ENCODE measurements around the gene OAS2.

OAS2 gene

DNA sequence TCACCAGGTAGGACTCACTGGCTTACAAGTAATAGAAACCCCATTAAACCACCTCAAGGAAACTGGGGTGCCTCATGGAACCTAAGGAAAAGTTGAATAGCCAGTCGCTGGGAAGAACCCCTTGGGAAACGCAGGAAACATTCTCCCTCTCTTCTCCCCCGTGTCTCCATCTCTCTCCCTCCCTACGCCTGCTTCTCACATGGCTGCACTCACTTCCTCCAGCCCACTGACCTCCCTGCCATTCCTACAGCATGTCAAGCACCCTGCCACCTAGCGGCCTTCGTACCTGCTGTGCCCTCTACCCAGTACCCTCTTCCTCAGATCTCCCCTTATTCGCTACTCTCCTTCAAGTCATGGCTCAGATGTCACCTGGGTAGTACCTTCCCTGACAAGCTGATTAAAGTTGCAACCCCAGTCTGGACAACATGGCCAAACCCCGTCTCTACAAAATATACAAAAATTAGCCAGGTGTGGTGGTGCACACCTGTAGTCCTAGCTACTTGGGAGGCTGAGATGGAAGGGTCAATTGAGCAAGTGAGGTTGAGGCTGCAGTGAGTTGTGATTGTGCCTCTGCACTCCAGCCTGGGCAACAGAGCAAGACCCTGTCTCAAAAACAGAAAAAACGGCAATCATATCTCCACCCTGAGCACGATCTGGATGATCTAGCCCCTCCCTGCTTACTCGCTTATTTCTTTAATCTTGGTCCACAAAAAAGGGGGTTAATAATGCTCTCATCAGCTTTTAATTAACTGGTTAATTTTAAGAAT is 71.8 kb downstream of the OAS2 start:
- Mint-ChIP-seq H3K27ac (no peak overlapping the region), H3K4me1 (peaks cover 7% of the 10 kb centered on the region), H3K36me3 (no peaks in the 10 kb centered on the region), H3K4me3 (no peak overlapping the region), H3K9me3 (no peaks in the 10 kb centered on the region)
- DNase-seq (ENCODE audit: low spot score in 2 of 2) = no peak
- ATAC-seq = no peak

DNA sequence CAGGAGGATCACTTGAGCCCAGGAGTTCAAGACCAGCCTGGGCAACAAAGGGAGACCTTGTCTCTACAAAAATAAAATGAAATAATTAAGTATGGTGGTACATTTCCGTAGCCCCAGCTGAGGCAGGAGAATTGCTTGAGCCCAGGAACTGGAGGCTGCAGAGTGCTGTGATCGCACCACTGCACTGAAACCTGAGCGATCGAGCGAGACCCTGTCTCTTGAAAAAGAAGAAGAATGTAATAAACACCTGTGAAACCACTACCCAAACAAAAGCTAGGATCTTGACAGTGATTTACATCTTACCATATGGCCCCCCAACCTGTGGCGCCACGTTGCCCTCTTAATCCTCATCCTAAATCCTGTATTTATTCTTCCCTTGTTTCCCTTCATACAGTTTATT is 72.5 kb downstream of the OAS2 start:
- Mint-ChIP-seq H3K36me3 (no peaks in the 10 kb centered on the region), H3K27ac (no peak overlapping the region), H3K4me3 (no peak overlapping the region), H3K9me3 (no peaks in the 10 kb centered on the region), H3K4me1 (peaks cover 8% of the 10 kb centered on the region)
- ATAC-seq (no peak), DNase-seq (ENCODE audit: low spot score in 2 of 2) (no peak)

DNA sequence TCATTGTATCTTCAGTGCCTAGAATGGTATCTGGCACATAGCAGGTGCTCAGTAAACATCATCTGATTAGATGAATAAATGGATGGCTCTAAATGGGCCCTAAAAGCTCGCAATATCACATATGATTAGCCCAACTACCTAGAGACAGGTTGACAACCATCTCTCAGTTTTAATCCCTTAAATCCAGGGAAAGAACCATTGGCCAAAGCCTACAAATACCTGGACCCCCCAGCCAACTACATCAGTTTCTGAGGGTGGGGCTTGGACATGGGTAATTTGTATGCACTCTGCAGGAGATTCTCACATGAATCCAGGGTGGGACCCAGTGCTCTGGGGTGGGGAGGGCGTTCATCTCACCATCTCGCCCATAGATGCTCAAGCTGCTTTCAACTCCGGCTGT is 73.4 kb downstream of the OAS2 start:
- Mint-ChIP-seq H3K27ac (no peak overlapping the region), H3K9me3 (no peaks in the 10 kb centered on the region), H3K4me1 (peaks cover 15% of the 10 kb centered on the region), H3K4me3 (no peak overlapping the region), H3K36me3 (no peaks in the 10 kb centered on the region)
- no peak for DNase-seq (ENCODE audit: low spot score in 2 of 2)
- ATAC-seq = no peak

DNA sequence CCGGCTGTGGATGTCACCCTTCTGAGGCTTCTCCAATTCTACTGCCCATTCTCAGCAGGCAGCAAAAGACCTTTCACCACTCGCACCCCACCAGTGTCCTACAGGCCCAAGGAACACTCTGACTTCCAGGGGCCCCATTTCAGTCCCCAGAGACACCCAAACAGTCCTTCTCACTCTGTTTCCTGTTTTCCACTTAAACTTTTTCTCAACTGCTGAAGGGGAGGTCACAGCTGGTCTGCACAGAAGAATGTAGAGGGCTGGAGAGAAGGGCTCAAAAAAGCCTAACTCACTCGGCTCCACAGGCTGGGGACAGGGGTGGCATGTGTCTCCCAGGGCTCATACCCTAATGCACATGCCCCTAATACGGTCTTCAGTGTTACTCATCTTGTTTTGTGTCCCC is 74.0 kb downstream of the OAS2 start:
- Mint-ChIP-seq H3K36me3 (no peaks in the 10 kb centered on the region), H3K4me1 (peaks cover 15% of the 10 kb centered on the region), H3K27ac (no peak overlapping the region), H3K4me3 (no peak overlapping the region), H3K9me3 (no peaks in the 10 kb centered on the region)
- ATAC-seq (no peak), DNase-seq (ENCODE audit: low spot score in 2 of 2) (no peak)

DNA sequence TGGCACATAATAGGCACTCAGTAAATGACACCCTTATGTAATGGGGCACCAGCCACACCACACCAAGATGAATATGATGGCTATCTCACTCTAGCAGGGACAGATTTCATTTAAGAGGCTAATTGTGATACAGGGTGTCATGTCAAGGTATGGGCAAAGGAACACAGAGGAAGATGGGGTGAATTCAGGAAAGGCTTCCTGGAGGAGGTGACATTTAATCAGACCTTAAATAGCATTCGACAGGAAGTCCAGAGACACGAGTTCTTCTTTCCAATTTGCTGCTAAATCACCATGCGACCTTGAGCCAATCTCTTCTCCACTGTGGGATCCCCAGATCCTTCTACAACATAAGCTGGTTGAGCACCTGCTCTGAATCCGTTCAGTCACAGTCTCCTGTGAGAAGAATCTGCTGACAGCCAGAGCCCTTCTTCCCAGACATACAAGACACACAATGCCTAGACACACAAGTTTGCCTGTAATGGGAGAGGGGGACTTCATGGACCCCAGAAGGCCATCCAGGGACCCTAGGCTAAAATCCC is 76.7 kb downstream of the OAS2 start:
- ATAC-seq (no peak), DNase-seq (ENCODE audit: low spot score in 2 of 2) (no peak)
- H3K4me3 Mint-ChIP-seq = no peak overlapping the region
- H3K27ac Mint-ChIP-seq = no peak overlapping the region
- H3K4me1 Mint-ChIP-seq = peaks cover 8% of the 10 kb centered on the region
- H3K9me3 Mint-ChIP-seq = no peaks in the 10 kb centered on the region
- no peaks in the 10 kb centered on the region for H3K36me3 Mint-ChIP-seq

DNA sequence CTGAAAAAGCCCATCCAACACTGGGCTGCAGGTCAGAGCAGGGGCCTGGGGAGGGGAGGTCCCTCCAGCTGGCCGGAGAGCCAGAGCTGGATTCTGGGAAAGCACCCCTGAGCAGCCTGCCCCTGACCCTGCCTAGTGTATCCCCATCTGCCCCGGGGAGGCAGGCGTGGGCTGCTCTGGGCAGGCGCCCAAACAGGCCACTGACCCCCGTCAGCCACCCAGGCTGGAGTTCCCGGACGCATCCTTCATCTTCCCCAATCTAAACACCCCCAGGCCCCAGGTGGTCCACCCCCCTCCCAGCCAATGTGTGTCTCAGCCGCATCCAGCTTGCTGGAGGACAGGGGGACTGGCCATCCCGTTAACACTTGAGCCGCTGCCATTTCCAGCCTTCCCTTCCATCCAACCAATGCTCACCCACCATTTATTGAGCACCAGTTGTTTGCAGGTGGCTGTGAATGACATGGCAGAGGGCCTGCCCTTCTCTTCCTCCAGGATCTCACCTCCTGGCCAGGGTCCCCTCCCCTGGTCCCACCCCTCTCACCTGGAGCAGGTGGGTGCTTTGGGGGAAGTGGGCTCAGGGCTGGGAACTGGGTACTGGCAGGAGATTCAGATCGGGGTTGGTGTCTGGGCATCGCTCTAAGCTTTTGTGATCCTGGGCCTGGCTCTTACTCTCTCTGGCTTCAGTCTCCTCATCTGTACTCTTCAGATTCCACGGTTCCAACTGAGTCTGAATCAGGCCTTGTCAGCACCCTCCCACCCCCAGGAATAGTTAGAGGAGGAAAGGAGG is 77.5 kb downstream of the OAS2 start:
- no peak for DNase-seq (ENCODE audit: low spot score in 2 of 2)
- no peaks in the 10 kb centered on the region for H3K36me3 Mint-ChIP-seq
- H3K9me3 Mint-ChIP-seq = no peaks in the 10 kb centered on the region
- peak overlapping the region; percentile 51 for H3K27ac Mint-ChIP-seq
- peaks cover 8% of the 10 kb centered on the region for H3K4me1 Mint-ChIP-seq
- H3K4me3 Mint-ChIP-seq = peak overlapping the region; percentile 69
- ATAC-seq = no peak

DNA sequence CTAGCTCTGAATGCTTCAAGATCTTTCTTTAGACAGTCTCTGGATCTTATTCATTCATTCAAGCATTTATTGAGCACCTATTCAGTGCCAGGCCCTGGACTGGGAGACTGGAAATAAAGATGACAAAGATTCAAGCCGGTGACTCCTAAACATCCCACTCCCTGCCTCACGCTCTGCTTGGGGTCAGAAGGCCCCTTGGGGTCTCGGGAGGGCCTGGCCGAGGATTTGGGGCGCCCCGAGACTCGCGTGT is 78.0 kb downstream of the OAS2 start:
- Mint-ChIP-seq H3K4me1 (peaks cover 8% of the 10 kb centered on the region), H3K27ac (peak overlapping the region; percentile 51), H3K4me3 (peak overlapping the region; percentile 69), H3K36me3 (no peaks in the 10 kb centered on the region), H3K9me3 (no peaks in the 10 kb centered on the region)
- no peak for ATAC-seq
- no peak for DNase-seq (ENCODE audit: low spot score in 2 of 2)

DNA sequence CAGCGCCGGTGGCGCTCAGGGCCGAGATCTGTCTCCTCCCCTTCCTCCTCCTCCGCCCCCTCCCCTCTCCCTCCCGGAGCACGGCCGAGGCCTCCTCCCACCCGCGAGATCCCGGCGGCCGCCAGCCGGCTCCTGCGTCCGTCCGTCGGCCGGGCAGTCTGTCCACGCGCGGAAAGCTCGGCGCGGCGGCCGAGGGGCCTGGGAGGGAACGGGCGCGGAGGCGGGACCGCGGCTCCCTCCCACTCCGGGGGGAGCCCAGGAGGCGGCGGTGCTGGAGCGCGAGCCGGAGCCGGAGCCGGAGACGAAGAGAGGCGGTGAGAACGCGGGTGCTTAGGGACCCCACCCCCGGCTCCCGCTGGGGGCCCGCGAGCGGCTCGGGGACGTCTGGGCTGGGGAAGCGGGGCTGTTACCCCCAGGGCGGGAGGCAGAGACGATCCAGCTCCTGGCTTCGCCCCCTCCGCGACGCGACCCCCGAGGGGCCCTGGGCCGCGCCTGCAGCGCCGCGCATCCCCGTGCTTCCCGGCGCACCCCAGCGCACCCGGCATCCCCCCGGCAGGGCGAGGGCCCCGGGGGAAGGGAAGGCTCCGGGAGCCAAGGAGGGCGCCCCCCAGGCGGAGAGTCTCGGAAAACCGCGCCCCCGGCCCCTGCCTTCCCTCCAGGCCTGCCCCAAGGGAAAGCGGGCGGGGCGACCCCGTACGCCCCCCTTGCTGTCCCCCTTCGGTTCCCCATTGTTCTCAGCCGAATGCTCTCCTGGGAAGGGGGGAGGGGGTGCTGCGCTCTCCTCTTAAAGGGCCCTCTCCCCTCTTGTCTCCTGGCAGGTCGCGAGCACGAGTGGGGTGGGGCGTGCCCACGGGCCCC is 78.5 kb downstream of the OAS2 start, which contains the start of gene DTX1:
DTX1 (plus strand) TSS at position 100 of the 858 bp plus-strand sequence. CDS start 1,463 bp downstream, outside the sequence.
- Mint-ChIP-seq H3K4me3 (peak within 1 kb of the TSS; percentile 69), H3K27ac (peak within 1 kb of the TSS; percentile 51), H3K4me1 (peaks cover 8% of the 10 kb centered on the region), H3K36me3 (no peaks in the 10 kb centered on the region), H3K9me3 (no peaks in the 10 kb centered on the region)
- ATAC-seq (peak; percentile 57), DNase-seq (ENCODE audit: low spot score in 2 of 2) (peak; percentile 22 to 65)

DNA sequence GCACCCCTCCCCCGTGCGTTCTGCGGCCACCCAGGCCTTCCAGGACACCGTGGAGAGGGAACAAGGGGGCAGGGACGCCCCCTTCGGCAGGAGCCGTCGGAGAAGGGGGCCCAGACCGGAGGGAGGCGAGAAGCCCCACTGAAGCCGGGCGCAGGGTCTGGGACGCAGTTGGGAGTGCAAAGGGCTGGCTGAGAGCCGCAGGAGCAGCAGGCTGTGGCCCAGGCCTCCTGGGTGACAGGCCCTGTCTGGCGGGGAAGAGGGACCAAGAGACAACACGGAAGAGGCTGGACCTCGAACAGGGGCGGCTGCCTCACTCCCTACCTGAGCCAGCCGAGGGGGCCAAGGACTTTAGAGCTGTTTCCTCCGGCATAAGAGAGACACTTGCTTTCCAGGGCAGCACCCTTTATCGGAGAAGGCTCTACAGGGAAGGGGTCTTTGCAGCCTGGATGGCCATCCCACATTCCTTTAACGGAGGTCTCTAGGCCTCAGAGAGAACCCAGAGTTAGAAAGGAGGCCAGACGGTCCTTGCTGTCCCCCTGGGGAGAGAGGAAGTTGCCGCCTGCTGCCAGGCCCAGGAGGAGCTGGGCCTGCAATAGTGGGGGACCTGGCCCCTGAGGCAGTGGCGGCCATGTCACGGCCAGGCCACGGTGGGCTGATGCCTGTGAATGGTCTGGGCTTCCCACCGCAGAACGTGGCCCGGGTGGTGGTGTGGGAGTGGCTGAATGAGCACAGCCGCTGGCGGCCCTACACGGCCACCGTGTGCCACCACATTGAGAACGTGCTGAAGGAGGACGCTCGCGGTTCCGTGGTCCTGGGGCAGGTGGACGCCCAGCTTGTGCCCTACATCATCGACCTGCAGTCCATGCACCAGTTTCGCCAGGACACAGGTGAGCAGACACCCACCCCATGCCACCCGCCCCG is 79.5 kb downstream of the OAS2 start:
- Mint-ChIP-seq H3K36me3 (no peaks in the 10 kb centered on the region), H3K4me3 (peak overlapping the region; percentile 69), H3K9me3 (no peaks in the 10 kb centered on the region), H3K27ac (no peak overlapping the region), H3K4me1 (peaks cover 8% of the 10 kb centered on the region)
- ATAC-seq (no peak), DNase-seq (ENCODE audit: low spot score in 2 of 2) (no peak)

DNA sequence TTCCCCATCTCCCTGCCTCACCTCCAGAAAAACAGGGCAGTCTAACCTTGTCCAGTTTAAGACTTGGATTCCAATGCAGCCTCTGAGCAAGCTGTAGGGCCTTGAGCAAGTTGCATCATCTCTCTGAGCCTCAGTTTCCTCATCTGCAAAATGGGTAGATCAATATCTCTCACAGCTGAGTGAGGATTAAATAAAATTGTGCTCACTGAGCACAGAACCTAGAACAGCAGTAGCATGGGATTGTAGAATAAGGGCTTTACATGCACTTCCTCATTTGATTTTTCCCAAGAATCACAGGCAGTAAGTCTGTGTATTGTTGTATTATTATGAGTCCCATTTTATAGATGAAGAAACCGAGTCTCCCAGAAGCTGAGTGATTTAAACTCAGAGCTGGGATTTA is 80.2 kb downstream of the OAS2 start:
- Mint-ChIP-seq H3K27ac (no peak overlapping the region), H3K4me1 (peaks cover 8% of the 10 kb centered on the region), H3K4me3 (no peak overlapping the region), H3K9me3 (no peaks in the 10 kb centered on the region), H3K36me3 (no peaks in the 10 kb centered on the region)
- no peak for DNase-seq (ENCODE audit: low spot score in 2 of 2)
- no peak for ATAC-seq

DNA sequence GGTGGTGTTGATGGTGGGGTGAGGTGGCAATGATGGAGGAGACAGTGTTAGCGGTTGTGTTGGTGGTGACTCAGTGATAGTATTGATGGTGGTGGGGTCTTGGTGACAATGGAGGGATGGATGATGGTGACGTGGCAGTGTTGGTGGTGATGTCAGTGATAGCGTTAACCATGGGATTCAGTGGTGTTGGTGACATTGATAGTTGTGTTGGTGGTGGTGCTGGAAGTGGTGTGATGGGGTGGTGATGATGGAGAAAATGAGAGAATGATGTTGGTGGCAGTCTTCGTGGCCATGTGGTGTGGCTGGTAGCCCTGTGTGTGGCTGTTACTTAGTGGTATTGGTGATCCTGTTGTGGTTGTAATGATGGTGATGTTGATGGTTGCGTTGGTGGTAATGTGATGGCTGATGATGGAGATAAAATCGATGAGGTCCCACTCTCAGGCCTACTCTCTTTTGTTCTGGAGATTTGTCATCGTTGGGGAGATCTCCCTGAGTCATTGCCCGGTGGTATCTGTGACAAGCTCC is 80.8 kb downstream of the OAS2 start:
- Mint-ChIP-seq H3K36me3 (no peaks in the 10 kb centered on the region), H3K27ac (no peak overlapping the region), H3K4me3 (no peak overlapping the region), H3K9me3 (no peaks in the 10 kb centered on the region), H3K4me1 (peaks cover 10% of the 10 kb centered on the region)
- ATAC-seq (peak; percentile 73), DNase-seq (ENCODE audit: low spot score in 2 of 2) (no peak)

DNA sequence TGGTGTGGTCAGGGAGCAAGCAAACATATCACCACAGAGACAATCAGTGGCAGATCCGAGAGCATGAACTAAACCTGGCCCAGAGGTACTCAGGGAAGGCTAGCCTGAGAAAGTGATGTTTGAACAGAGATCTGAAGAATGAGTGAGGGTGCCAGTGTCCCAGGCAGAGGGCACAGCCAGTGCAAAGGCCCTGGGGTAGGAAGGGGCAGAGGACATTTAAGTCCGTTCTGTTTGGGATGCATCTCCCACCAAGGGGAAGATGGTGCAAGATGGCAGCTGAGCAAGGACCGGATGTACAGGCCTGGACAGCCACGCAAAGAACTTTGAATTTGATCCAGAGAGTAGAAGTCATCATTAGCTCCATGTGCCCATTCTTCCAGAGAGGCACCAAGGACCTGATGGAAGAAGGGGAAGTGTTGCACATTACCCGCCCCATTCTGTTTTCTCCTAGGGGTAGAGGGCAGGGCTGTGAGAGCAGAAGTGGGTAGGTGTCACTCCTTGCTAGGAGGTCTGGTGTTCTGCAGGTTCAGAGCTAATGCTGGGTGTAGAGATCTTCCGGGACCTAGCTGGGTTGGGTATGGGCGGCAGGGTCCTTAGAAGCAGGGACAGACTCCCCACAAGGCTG is 82.1 kb downstream of the OAS2 start:
- Mint-ChIP-seq H3K9me3 (no peaks in the 10 kb centered on the region), H3K27ac (no peak overlapping the region), H3K4me3 (no peak overlapping the region), H3K4me1 (peaks cover 19% of the 10 kb centered on the region), H3K36me3 (no peaks in the 10 kb centered on the region)
- DNase-seq (ENCODE audit: low spot score in 2 of 2) (no peak), ATAC-seq (no peak)

DNA sequence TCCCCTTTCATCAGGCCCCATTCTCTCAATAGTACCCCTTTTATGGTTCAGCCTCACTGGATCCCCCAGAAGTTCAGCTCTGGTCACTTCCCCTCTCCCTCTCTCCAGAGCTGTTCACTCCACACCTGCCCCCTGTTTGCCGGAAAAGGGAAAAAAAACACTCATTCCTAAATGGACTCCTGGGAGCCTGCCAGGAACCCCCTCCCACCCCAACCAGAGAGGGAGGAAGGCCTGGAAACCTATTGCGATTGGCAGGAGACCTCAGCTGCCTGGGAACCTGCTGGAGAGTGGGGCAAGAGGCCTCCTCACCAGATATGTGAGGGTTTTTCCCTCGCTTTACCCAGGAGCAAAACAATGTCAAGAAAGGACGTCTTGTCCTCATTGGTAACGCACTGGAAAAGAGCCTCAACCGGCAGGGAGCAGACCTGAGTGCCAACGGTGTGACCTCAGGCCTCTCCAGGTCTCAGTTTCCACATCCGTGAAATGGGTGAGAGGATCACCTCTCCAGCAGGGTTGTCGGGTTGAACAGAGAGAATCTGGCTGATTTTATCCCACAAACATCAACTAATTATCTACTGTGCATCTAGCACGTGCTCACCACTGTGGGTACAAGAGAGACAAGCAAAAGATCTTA is 82.9 kb downstream of the OAS2 start:
- Mint-ChIP-seq H3K9me3 (no peaks in the 10 kb centered on the region), H3K36me3 (no peaks in the 10 kb centered on the region), H3K4me1 (peaks cover 14% of the 10 kb centered on the region), H3K27ac (peak overlapping the region; percentile 61), H3K4me3 (no peak overlapping the region)
- no peak for DNase-seq (ENCODE audit: low spot score in 2 of 2)
- no peak for ATAC-seq

All from stimulated activated effector memory CD8-positive, alpha-beta T cell treated with anti-CD3 and anti-CD28 coated beads, Interleukin-12 subunit alpha, Interleukin-12 subunit beta, amount 100 ng/mL, for 72 hours (primary cell).